ENCODE measurements around the gene DIP2C.
"Not testable (repeated sequence)": the region's sequence is repeated elsewhere in the genome, so short reads cannot be mapped to it uniquely, and the experiment has no call there.

DNA sequence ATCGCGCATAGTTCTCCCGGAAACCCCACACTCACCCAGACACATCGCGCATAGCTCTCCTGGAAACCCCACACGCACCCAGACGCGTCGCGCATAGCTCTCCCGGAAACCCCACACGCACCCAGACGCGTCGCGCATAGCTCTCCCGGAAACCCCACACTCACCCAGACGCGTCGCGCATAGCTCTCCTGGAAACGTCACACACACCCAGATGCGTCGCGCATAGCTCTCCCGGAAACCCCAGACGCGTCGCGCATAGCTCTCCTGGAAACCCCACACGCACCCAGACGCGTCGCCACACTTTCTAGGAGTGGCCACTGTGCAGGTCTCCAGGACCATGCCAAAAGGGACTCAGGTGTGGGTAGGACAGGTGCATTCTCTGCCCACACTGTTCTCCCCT, 341.7 kb downstream of the DIP2C start:
- TF ChIP-seq CREB1 (CRISPR knock-in tag; IDR thresholded peaks at IDR 0.05); CBFB (CRISPR knock-in tag; IDR thresholded peaks at IDR 0.05; ENCODE audit: low read depth): not testable (repeated sequence)

Measured in WTC11 (cell line).